PC-3 (cell line): ENCODE results near the gene POGLUT2. TPM values are rescaled to one million over a fixed set of nuclear protein-coding genes. Genes with fewer than 3 reads are reported as not detected.

ENCODE experiments used
- ATAC-seq: fragments of 200-7000 bp; cut with Tn5 transposase; 2 replicates; pipeline ENCODE4 v1.9.1; 2020; ENCODE audit warnings: mild to moderate bottlenecking, moderate library complexity
- BruUV-seq: library from RNA; stranded (reverse); fragments of 400-500 nt; replicated peaks from 2 replicates; lab custom pipeline; 2021; lab: Mats Ljungman, UMichigan
- CTCF ChIA-PET: fragments of 300-600 bp; sonication (Branson Sonifier 250); formaldehyde crosslinking; loops from one replicate; lab custom pipeline; 2022; ENCODE audit warnings: antibody characterized with exemption; lab: Charles Lee
- POLR2A ChIA-PET: fragments of 300-600 bp; sonication (Branson Sonifier 250); formaldehyde crosslinking; loops from one replicate; lab custom pipeline; 2022; ENCODE audit warnings: antibody characterized with exemption; ENCODE audit not compliant: unreplicated experiment; lab: Charles Lee
- DNase-seq: peaks from one replicate; pipeline ENCODE4 v3.0.0-alpha.2; 2015
- H2AFZ ChIP-seq: fragments of 300-600 bp; sonication (generic); 2 replicates; pipeline ENCODE4 v1.6.0; 2016; ENCODE audit warnings: antibody characterized with exemption, low read length
- H3F3A ChIP-seq: fragments of 300-600 bp; sonication (generic); one replicate; pipeline ENCODE4 v1.6.0; 2017; ENCODE audit warnings: antibody characterized with exemption, low read length, control low read depth, mild to moderate bottlenecking; ENCODE audit not compliant: unreplicated experiment
- H3K27ac ChIP-seq: fragments of 300-600 bp; sonication (generic); 2 replicates; pipeline ENCODE4 v1.5.1; 2016; ENCODE audit warnings: mild to moderate bottlenecking, low read length
- H3K27me3 ChIP-seq: fragments of 300-600 bp; sonication (generic); 2 replicates; pipeline ENCODE4 v1.6.1; 2016; ENCODE audit warnings: low read length, mixed read lengths
- H3K36me3 ChIP-seq: fragments of 300-600 bp; sonication (generic); 2 replicates; pipeline ENCODE4 v1.6.1; 2016; ENCODE audit warnings: low read depth, mixed run types, low read length, mixed read lengths
- H3K4me1 ChIP-seq: fragments of 300-600 bp; sonication (generic); 2 replicates; pipeline ENCODE4 v1.5.1; 2016; ENCODE audit warnings: low read length; ENCODE audit not compliant: insufficient read depth
- H3K4me2 ChIP-seq: fragments of 300-600 bp; sonication (generic); 2 replicates; pipeline ENCODE4 v1.6.0; 2016; ENCODE audit warnings: low read length
- H3K4me3 ChIP-seq: fragments of 300-600 bp; sonication (generic); 2 replicates; pipeline ENCODE4 v1.5.1; 2016; ENCODE audit warnings: mild to moderate bottlenecking, low read length, mixed read lengths
- H3K79me2 ChIP-seq: fragments of 300-600 bp; sonication (generic); 2 replicates; pipeline ENCODE4 v1.6.1; 2017; ENCODE audit warnings: low read length, mixed read lengths
- H3K9ac ChIP-seq: fragments of 300-600 bp; sonication (generic); 2 replicates; pipeline ENCODE4 v1.6.0; 2016; ENCODE audit warnings: mild to moderate bottlenecking, low read length
- H3K9me2 ChIP-seq: fragments of 300-600 bp; sonication (generic); replicated peaks from 2 replicates; pipeline ENCODE4 v1.6.1; 2016; ENCODE audit warnings: mixed run types, low read length, mixed read lengths
- H3K9me3 ChIP-seq: fragments of 300-600 bp; sonication (generic); 2 replicates; pipeline ENCODE4 v1.6.1; 2016; ENCODE audit warnings: low read length, mixed read lengths
- H4K20me1 ChIP-seq: fragments of 300-600 bp; sonication (generic); 2 replicates; pipeline ENCODE4 v1.6.1; 2016; ENCODE audit warnings: low read length, mixed read lengths
- CTCF ChIP-seq: fragments of 300-600 bp; sonication (generic); conservative IDR thresholded peaks from 2 replicates; pipeline ENCODE4 v1.5.1; 2017; ENCODE audit warnings: antibody characterized with exemption, low read depth, mild to moderate bottlenecking, low read length
- EZH2 ChIP-seq: fragments of 300-600 bp; sonication (generic); IDR thresholded peaks from one replicate; pipeline ENCODE4 v1.6.1; 2017; ENCODE audit warnings: antibody characterized with exemption, mild to moderate bottlenecking, low read length; ENCODE audit not compliant: unreplicated experiment
- EZH2phosphoT487 ChIP-seq: fragments of 300-600 bp; sonication (generic); IDR thresholded peaks from 2 replicates; pipeline ENCODE4 v1.6.1; 2018; ENCODE audit warnings: mild to moderate bottlenecking, antibody characterized with exemption, low read length, borderline replicate concordance
- intact Hi-C: fragments of 100-400 bp; cut with micrococcal nuclease; formaldehyde crosslinking; loops from 2 replicates; pipeline ENCODE4 v1.9.0; 2023
- total RNA-seq: library from RNA; depleted of rRNA; stranded (reverse); fragments of >200 nt; gene quantifications from 2 replicates; pipeline ENCODE4 v1.2.3, GENCODE V29; 2014

POGLUT2 gene
- total RNA-seq, 1 experiment from 2014 or later = 6.7 TPM

GRCh38 chr13:102793611-102794355 is 5.0 kb downstream of the POGLUT2 start:
- Histone ChIP-seq H3K79me2 (0 out of 2 replicates have a peak, but pooled peaks cover 5% of the 10 kb centered on the region), H3K27me3 (no peaks in the 10 kb centered on the region), H3K4me1 (no peaks in the 10 kb centered on the region), H2AFZ (no peak overlapping the region), H3K9me3 (no peaks in the 10 kb centered on the region), H3F3A (no peaks in the 10 kb centered on the region), H3K9ac (no peak overlapping the region), H4K20me1 (no peaks in the 10 kb centered on the region), H3K9me2 (no peaks in the 10 kb centered on the region), H3K4me3 (no peak overlapping the region), H3K4me2 (no peak overlapping the region), H3K27ac (no peak overlapping the region), H3K36me3 (no peaks in the 10 kb centered on the region)
- intact Hi-C loops = no loop called here
- ATAC-seq (no peak), DNase-seq (no peak)
- ChIA-PET POLR2A (no interaction called here), CTCF (no interaction called here)
- BruUV-seq = no TSS peak
- TF ChIP-seq CTCF = no peak

- H3F3A ChIP-seq = no peaks in the 10 kb centered on the region
- TF ChIP-seq EZH2phosphoT487 (no peak), CTCF (no peak), EZH2 (no peak)
- no peaks in the 10 kb centered on the region for H3K36me3 ChIP-seq
- H3K4me2 ChIP-seq = no peak overlapping the region
- H3K79me2 ChIP-seq = no peaks in the 10 kb centered on the region
- no peaks in the 10 kb centered on the region for H3K9me2 ChIP-seq
- no peaks in the 10 kb centered on the region for H3K27me3 ChIP-seq
- ATAC-seq = no peak
- no peak overlapping the region for H2AFZ ChIP-seq
- H4K20me1 ChIP-seq = no peaks in the 10 kb centered on the region
- no peak for DNase-seq
- H3K27ac ChIP-seq = no peak overlapping the region
- ChIA-PET POLR2A (no interaction called here), CTCF (no interaction called here)
- no peaks in the 10 kb centered on the region for H3K9me3 ChIP-seq
- no peak overlapping the region for H3K9ac ChIP-seq
- H3K4me1 ChIP-seq = no peaks in the 10 kb centered on the region
- intact Hi-C loops = no loop called here
- H3K4me3 ChIP-seq = no peak overlapping the region
- no TSS peak for BruUV-seq
These were observed 6.4 kb downstream of the POGLUT2 start for GRCh38 chr13:102792396-102792795.

- no peak for DNase-seq
- Histone ChIP-seq H3K36me3 (no peaks in the 10 kb centered on the region), H4K20me1 (no peaks in the 10 kb centered on the region), H3F3A (no peaks in the 10 kb centered on the region), H3K4me1 (no peaks in the 10 kb centered on the region), H3K79me2 (no peaks in the 10 kb centered on the region), H3K4me2 (no peak overlapping the region), H3K9ac (no peak overlapping the region), H3K9me2 (no peaks in the 10 kb centered on the region), H3K27ac (no peak overlapping the region), H3K4me3 (no peak overlapping the region), H3K27me3 (no peaks in the 10 kb centered on the region), H2AFZ (no peak overlapping the region), H3K9me3 (no peaks in the 10 kb centered on the region)
- no peak for ATAC-seq
- ChIA-PET CTCF (no interaction called here), POLR2A (no interaction called here)
- BruUV-seq = no TSS peak
- intact Hi-C loops = no loop called here
- TF ChIP-seq EZH2phosphoT487 (no peak), CTCF (no peak), EZH2 (no peak)
These were observed 10.1 kb downstream of the POGLUT2 start for GRCh38 chr13:102788683-102789082.
